ENCODE data around the gene CNTLN. TPM values are rescaled to one million over a fixed set of nuclear protein-coding genes. Genes with fewer than 3 reads are reported as not detected.
A peak's percentile ranks its signal among the peaks of the same experiment; 100 is the strongest.

The CNTLN gene
- total and polyA plus RNA-seq, 2 of the 8 experiments (the other 6 are each of a cell fraction or from before 2014, with no cell fraction given), result 4.8 to 10.8 TPM

GRCh38 chr9:17481565-17481964 is 346.7 kb downstream of the CNTLN start:
- Histone ChIP-seq H3K9me3 (ENCODE audit: insufficient read depth in 2 of 2, low read depth in 1 of 2, low read length in 1 of 2) (no peaks in the 10 kb centered on the region), H2BK20ac (ENCODE audit: low read length) (no peak overlapping the region), H3K4me2 (ENCODE audit: insufficient read depth in 1 of 2, low read depth in 2 of 2, low read length in 2 of 2) (no peak overlapping the region), H3K79me2 (ENCODE audit: control insufficient read depth in 1 of 2, insufficient read depth in 2 of 2, low read length in 2 of 2) (no peaks in the 10 kb centered on the region), H2BK120ac (replicated peaks; ENCODE audit: low read depth, low read length) (no peak overlapping the region), H2BK12ac (ENCODE audit: low read depth, low read length) (no peak overlapping the region), H3K4me1 (replicated peaks in 1 of 4; ENCODE audit: control insufficient read depth in 3 of 4, insufficient read depth in 4 of 4, low read length in 3 of 4) (no peaks in the 10 kb centered on the region), H2BK15ac (ENCODE audit: low read length) (no peak overlapping the region), H3K56ac (replicated peaks; ENCODE audit: insufficient read length, low read depth, low read length) (no peak overlapping the region), H2AK5ac (ENCODE audit: low read depth, low read length) (0 out of 2 replicates have a peak overlapping the region, but pooled peaks have one; percentile 15), H3K23me2 (ENCODE audit: low read depth, low read length) (no peaks in the 10 kb centered on the region), H3K18ac (ENCODE audit: extremely low read depth, low read length) (no peak overlapping the region), H2AFZ (ENCODE audit: low read length) (no peak overlapping the region), H3K14ac (ENCODE audit: insufficient read length) (no peak overlapping the region), H3K9ac (replicated peaks in 1 of 4; ENCODE audit: extremely low read depth in 1 of 4, low read depth in 3 of 4, low read length in 3 of 4) (no peak overlapping the region), H2BK5ac (ENCODE audit: low read depth, low read length) (no peak overlapping the region), H4K20me1 (replicated peaks in 1 of 2; ENCODE audit: control insufficient read depth in 1 of 2, insufficient read depth in 2 of 2, low read length in 2 of 2) (no peaks in the 10 kb centered on the region), H3K4me3 (ENCODE audit: extremely low read depth in 1 of 4, insufficient read depth in 2 of 4, low read depth in 3 of 4, low read length in 4 of 4) (no peak overlapping the region), H3K4ac (replicated peaks; ENCODE audit: insufficient read length, low read depth, low read length) (no peak overlapping the region), H3K79me1 (ENCODE audit: low read depth, low read length) (no peaks in the 10 kb centered on the region), H4K5ac (ENCODE audit: insufficient read length, low read depth, low read length) (no peak overlapping the region), H4K91ac (replicated peaks; ENCODE audit: insufficient read length, low read length) (no peak overlapping the region), H4K8ac (ENCODE audit: extremely low read depth, insufficient read depth, low read length) (no peak overlapping the region; the same call in 1 of the 2 replicates), H3K36me3 (ENCODE audit: control insufficient read depth in 2 of 4, insufficient read depth in 4 of 4, low read length in 3 of 4) (no peaks in the 10 kb centered on the region), H3K27ac (ENCODE audit: low read depth, low read length) (no peak overlapping the region), H3K27me3 (replicated peaks in 1 of 4; ENCODE audit: control insufficient read depth in 3 of 4, extremely low read depth in 1 of 4, insufficient read depth in 3 of 4, low read length in 3 of 4) (no peaks in the 10 kb centered on the region), H3K23ac (ENCODE audit: insufficient read length) (no peak overlapping the region)
- TF ChIP-seq MAX (IDR thresholded peaks at IDR 0.05) (peak; percentile 59), TAF7 (optimal IDR thresholded peaks at IDR 0.05; ENCODE audit: borderline replicate concordance, low read depth, low read length) (no peak), KDM4A (IDR thresholded peaks at IDR 0.05; ENCODE audit: low read depth, low read length, severe bottlenecking) (no peak), TEAD4 (IDR thresholded peaks at IDR 0.05; ENCODE audit: low read depth, low read length) (no peak), TAF1 (IDR thresholded peaks at IDR 0.05; ENCODE audit: low read depth, low read length) (no peak)
- ChIA-PET CTCF (ENCODE audit: partially characterized antibody) (no interaction called here), POLR2A (ENCODE audit: partially characterized antibody) (no interaction called here)
- FAIRE-seq (no peak), DNase-seq (ENCODE audit: low read depth in 1 of 2, low spot score in 2 of 2) (peak in 1 of 2 experiments; percentile 42)
